Measurements from ENCODE around the gene TCF3.

Gene TCF3

DNA sequence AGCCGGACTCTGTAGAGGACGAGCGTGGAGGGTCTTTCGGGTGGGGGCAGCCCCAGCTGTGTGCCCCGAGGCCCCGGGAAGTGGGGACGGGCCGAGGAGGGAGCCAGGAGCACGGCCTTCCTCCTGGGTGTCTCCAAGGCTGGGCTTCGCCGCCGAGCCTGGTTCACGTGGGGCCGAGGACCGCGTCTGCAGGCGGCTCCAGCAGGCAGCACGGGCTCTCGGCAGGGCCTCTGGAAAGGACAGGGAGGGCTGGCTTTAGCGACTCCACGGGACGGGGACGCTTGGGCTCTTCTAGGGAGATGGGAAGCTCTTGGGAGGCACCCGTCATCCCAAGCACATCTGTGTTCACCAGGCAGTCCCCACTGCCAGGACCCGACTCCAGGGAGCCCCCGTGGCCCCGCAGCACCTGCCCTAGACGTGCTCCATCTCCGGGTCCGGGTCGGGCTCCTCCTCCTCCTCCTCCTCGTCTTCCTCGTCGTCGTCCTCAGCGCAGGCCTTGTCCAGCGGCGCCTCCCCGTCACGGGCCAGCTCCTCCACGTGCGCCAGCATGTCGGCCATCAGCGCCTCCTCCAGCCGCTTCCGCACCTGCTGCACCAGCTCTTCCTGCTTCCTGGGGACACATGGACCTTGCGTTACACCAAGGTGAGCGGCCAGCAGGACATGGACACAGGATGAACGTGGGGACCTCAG, 74.3 kb downstream of the TCF3 start:
- DNase-seq: no peak

DNA sequence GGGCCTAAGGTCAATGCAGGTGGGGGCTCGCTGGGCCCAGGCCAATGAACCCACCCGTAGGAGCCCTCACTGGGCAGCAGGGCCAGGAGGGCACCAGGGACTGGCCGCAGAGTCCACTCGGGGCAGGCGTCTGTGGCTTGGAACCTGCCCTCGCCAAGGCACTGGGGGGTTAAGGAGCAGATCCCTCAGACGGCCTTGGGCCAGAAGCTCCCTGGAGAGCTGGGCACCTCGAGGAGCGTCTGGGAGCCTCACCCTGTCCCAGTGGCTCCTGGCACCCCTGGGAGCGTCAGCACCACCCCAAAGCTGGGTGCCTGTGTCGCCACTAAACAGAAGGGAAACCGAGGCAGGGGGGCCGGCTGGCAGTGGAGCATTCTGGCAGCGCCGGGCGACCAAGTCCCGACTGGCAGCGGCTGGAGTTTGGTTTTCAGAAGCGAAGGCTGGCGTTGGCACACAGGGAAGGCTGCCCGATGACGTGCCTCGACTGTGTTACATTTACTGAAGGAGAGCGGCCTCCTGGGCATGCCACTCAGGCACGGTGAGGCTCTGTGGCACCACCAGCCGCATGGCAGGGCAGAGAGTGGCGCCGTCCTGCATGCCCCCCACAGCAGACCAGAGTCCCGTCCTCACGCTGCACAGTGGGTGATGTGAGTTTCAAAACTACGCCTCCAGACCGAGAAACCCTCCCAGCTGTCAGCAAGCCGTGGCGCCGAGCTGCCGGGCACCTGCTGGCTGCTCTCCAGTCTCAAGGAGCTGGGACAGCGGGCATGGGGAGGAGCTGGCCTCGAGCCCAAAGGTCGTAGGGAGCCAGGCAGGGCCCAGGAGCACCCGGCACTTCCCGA, 75.1 kb downstream of the TCF3 start:
- no peak for DNase-seq

DNA sequence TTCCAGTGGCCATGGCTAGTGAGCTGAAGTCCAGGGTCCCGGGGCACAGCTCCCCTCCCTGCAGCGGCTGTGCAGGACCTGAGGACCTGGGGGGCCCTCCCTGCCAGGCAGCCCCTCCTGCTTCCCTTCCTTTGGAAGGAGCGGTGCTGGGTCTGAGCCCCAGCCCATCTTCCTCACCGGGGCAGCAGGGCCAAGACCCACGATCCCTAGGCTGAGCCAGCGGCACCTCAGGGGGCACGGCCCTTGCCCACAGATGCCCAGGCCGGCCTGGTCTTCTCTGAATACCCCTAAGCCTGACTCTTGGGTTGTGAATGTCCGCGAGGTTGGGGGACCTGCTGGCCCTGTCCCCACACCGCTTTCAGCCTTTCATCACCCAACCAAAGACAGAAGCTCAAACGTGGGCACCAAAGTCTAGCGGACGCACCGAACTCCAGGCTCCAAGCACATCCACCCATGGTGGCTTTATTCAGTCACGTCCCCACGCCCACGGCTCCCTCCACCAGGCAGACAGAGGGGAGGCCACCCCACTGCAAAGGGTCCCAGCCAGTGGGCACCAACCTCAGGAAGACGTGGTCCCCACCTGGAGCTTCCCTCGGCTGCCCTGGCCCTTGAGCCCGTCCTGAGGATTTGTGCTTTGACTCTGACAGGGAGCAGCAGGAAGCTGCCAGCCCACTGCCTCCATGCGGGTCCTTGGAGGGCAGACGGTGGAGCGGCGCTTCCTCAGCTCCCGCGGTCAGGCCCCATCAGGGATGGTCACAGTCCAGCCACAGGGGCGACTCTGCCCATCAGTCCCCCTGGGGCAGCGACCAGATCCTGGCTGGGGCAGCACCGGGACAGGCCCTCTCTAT, 75.9 kb downstream of the TCF3 start:
- no peak for DNase-seq

- DNase-seq: no peak
Measured at GRCh38 chr19:1575323-1576241, 76.8 kb downstream of the TCF3 start.

DNA sequence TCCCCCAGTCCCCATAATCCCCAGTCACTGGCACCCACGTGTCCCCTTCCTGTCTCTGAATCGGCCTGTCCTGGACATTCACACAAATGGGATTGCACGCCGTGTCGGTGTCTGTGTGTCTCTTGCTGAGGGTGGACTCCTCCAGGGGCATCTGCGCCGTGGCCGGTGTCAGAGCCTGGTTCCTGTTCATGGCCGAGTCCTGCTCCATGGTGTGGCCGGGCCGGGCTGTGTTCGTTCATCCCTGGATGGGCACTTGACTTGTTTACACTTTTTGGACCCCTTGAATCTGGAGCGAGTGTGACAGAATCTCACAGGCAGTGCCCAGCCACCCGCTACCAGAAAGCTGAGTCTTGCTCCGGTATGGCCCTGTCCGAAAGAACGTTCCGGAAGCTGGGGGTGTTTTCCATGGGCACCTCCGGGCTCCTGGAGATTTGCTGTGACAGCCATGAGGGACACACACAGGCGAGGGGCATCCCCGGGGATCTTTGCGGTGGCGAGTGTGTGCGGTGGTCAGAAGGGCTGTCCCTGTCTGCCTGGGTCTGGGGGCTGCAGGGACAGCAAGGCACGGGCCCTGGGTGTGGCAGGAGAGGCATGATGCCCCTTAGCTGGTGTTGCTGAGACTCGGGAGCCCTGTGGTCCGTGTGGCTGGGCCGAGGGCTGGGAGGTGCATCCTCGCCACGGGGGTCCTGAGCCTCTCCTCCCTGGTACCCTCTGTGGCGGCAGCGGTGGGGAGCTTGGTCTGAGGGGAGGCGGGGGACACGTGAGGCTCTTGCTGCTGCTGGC, 77.9 kb downstream of the TCF3 start:
- no peak for DNase-seq

DNA sequence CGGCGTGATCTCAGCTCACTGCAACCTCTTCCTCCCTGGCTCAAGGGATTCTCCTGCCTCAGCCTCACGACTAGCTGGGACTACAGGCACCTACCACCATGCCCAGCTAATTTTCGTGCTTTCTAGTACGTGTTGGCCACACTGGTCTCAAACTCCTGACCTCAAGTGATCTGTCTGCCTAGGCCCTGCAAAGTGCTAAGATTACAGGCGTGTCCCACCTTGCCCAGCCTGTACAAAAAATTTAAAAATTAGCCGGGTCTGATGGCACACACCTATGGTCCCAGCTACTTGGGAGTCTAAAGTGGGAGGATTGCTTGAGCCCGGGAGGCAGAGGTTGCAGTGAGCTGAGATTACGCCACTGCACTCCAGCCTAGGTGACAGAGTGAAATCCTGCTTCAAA, 79.6 kb downstream of the TCF3 start:
- no peak for DNase-seq

DNA sequence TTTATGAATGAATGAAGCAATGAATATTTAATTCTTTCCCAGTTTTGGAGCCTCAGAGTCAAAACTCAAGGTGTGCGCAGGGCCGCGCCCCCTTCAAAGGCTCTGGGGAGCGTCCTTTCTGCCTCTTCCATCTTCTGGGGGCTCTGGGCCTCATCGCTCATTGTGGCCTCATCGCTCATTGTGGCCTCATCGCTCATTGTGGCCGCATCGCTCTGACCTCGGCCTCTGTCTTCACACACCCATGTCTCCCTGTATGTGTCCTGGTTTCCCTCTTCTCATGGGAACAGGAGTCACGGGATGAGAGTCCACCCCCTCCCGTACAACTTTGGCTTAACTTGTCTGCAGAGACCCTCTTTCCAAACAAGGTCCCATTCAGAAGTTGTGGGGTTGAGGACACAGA, 81.1 kb downstream of the TCF3 start:
- no peak for DNase-seq

DNA sequence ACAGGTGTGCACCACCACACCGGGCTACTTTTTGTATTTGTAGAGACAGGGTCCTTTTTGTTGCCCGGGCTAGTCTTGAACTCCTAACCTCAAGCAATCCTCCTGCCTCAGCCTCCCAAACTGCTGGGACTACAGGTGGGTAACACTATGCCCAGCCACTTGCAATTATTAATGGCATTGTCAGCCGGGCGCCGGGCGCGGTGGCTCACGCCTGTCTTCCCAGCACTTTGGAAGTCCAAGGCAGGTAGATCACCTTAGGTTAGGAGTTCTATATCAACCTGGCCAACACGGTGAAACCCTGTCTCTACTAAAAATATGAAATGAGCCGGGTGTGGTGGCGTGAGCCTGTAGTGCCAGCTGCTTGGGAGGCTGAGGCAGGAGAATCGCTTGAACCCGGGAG, 81.6 kb downstream of the TCF3 start:
- no peak for DNase-seq

GRCh38 chr19:1569997-1570396, 82.4 kb downstream of the TCF3 start:
- DNase-seq: no peak

DNA sequence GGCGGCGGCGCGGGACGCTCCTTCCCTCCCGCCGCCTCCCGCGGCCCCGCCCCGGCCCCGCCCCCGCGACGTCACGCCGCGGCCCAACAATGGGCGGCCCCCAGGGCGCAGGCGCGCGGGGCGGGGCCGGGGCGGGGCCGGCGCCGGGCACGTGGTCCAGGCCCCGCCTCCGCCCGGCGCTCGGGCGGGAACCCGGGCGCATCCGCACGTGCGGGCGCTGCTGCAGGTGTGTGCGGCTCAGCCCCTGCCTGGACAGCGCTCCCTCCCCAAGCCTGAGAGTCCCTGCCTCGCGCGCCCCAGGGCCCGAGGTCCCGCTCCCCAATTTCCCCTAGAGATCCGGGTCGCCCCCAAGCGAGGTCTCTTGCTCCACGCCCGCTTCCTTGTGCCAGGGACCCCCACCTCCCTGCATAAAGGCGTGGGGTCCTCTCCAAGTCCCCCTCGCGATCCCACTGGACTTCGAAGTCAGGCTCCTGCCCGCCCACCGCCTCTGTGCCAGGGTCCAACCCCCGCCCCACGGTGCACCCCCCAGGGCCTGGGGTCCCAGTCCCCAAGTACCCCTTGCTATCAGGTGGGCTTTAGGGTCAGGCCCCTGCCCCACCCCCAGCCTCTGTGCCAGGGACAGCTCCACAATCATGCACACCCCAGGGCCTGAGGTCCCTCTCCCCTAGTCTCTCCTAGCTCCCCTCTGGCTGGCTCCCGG, 83.9 kb downstream of the TCF3 start, which contains the start of gene MEX3D:
MEX3D (minus strand) TSS at position 6 of the 700 bp plus-strand sequence. CDS start 267 bp downstream, outside the sequence.
- peak; percentile 28 for DNase-seq

DNA sequence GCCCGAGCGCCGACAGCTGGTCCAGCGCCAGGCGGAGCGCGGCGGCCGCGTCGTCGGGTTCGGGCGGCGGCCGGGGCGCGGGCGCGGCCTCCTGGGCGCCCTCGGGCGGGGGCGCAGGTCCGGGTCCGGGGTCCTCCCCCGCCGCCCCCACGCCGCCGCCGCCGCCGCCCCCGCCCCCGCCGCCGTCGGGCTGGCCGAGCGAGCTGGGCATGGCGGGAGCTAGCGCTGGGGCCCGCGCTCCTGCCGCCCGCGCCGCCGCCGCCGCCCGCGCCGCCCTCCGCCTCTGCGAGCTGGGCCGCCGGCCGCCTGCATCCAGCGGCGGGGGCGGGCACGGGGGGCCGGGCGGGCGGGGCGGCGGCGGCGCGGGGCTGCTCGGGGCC, 84.6 kb downstream of the TCF3 start:
- DNase-seq: no peak

DNA sequence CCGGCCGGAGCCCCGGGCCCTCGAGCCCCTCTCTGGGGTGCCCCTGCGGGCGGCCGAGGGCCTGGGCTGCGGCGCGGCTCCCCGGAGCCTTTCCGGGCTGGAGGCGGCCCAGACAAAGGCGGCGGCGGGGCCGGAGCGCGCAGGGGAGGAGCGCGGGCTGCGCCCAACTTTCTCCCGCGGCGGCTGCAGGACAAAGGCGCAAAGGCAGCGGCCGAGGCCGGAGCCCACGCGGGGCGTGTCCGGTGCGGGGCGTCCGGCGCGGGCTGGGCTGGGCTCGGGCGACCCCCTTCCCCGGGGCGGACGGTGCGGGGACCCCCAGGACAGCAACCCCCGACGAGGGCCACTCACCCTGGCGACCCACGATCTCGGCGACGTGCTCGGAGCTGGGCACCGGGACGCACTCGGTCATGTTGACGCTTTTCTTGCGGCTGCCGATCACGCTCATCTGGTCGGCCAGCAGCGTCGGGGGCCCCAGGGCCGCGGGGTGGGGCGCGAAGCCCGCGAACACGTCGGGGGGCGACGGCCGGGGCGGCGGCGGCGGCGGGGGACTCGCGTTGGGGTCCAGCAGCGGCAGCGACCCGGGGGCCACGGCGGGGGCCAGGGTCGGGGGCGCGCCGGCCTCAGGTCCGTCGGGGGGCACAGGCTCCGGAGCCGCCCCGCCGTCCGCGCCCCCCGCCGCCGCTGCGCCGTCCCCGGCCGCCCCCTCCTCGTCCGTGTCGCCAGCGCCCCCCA, 85.1 kb downstream of the TCF3 start:
- no peak for DNase-seq

GRCh38 chr19:1566392-1567115, 85.9 kb downstream of the TCF3 start:
- DNase-seq: peak; percentile 32

GRCh38 chr19:1563251-1563650, 89.2 kb downstream of the TCF3 start:
- DNase-seq: no peak

- DNase-seq: no peak
Measured at GRCh38 chr19:1561236-1561842, 91.1 kb downstream of the TCF3 start.

- no peak for DNase-seq
Measured at GRCh38 chr19:1560286-1560882, 92.0 kb downstream of the TCF3 start.

Measured in NCI-H2171 treated with DMSO at 0.1 percent for 48 hours (cell line).